ENCODE results near the gene EHBP1.

DNA sequence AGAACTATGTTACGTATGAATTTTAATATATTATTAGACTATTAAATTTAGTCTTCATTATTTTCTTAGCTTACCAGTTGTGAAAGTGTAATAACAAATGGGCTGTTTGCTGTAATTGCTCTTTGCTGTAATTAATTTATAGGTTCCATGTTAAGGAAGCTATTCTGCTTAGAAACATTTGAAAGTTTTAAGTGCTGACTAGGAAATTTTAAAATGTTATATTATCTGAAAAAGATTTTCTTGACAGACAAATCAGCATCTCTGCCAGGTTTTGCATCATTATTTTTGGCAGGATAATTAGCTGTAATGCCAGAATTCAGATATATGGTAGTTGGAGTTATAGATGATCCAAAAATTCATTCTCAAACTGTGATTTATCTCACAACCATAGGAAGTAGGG is 387.3 kb downstream of the EHBP1 start:
- TF ChIP-seq, protein P1, sequence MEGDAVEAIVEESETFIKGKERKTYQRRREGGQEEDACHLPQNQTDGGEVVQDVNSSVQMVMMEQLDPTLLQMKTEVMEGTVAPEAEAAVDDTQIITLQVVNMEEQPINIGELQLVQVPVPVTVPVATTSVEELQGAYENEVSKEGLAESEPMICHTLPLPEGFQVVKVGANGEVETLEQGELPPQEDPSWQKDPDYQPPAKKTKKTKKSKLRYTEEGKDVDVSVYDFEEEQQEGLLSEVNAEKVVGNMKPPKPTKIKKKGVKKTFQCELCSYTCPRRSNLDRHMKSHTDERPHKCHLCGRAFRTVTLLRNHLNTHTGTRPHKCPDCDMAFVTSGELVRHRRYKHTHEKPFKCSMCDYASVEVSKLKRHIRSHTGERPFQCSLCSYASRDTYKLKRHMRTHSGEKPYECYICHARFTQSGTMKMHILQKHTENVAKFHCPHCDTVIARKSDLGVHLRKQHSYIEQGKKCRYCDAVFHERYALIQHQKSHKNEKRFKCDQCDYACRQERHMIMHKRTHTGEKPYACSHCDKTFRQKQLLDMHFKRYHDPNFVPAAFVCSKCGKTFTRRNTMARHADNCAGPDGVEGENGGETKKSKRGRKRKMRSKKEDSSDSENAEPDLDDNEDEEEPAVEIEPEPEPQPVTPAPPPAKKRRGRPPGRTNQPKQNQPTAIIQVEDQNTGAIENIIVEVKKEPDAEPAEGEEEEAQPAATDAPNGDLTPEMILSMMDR (conservative IDR thresholded peaks at IDR 0.05; ENCODE audit: low read depth, low read length), result no peak
- no peak for TF ChIP-seq EZH2 (IDR thresholded peaks at IDR 0.05; ENCODE audit: borderline replicate concordance, low read depth, low read length, poor library complexity, severe bottlenecking)
